ENCODE measurements around the gene ACTR3C.
"Not testable (repeated sequence)": the region's sequence is repeated elsewhere in the genome, so short reads cannot be mapped to it uniquely, and the experiment has no call there.

Gene ACTR3C

GRCh38 chr7:150278383-150278782 lies 45.0 kb downstream of the ACTR3C start:
- not testable (repeated sequence) for DNase-seq

GRCh38 chr7:150276132-150276695 lies 47.1 kb downstream of the ACTR3C start:
- DNase-seq, result peak; percentile 63

- DNase-seq, result not testable (repeated sequence)
These were observed 51.4 kb downstream of the ACTR3C start for GRCh38 chr7:150271898-150272297.

DNA sequence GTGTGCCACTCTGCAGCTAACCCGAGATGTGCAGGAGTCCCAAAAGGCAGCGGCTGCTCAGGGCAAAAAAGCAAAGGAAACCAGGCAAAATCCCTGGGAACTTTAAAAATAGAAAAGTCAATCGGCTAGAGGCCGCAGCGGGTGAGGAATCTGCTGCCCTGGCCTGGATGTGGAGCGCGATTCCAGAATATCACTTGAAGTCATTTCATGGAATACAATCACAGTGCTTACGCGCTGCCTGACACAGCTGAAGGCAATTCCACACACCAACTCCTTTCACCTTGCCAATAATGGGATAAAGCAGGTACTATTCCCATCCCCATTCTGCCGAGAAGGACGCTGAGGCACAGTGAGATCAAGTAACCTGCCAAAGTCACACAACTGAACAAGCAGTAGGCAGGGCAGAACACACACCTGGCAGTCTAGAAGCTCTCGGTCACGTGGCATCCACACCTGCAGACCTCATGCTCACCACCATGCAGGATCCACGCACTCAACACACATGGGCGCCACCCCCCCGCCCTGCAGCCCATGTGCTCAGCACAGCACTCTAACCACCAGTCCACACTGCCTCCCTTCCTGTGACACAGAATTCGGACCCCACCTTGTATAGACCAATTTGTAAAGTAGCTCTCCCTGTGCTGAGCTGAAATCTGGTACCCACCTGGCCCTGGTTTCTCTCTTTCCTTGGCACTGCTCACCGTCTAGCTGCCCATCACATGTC lies 53.1 kb downstream of the ACTR3C start:
- not testable (repeated sequence) for DNase-seq

DNA sequence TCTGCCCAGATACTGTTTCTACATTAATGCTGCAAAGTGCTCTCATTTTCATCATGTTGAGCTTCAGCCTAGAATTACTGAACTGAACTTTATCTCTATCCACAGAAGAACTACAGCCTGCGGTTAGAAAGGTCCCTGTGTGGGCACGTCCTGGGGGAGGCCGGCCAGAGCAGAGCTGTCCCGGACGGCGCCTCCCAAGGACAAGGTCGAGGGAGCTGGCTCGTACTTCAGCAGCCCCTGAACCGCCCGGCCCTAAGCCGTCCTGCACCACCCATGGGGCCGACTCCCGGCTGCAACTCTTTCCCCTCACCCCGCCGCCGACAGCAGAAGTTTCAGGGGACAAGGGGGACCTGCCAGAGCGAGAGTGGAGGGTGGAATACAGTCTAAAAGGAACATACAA lies 54.5 kb downstream of the ACTR3C start:
- not testable (repeated sequence) for DNase-seq

- not testable (repeated sequence) for DNase-seq
These were observed 55.1 kb downstream of the ACTR3C start for GRCh38 chr7:150268287-150268686.

GRCh38 chr7:150266953-150267665 lies 56.2 kb downstream of the ACTR3C start:
- DNase-seq, result not testable (repeated sequence)

DNA sequence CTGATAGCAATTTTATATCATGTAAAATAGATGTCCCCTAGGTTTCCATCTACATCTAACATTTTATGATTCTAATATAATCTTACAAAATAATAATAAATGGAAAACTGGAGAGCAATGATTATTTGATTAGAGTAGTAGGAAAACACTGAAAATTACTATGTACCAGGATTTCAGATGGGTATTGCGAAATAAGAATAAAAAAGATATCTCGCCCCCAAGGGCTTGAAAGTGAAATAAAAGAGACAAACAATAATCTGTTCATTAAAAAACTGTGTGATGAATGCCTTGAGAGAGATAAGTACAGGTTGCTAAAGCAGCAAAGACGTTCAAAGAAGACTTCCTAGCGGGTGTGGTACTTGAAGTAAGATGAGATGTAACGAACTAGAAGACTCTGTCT lies 60.7 kb downstream of the ACTR3C start:
- not testable (repeated sequence) for DNase-seq

GRCh38 chr7:150247745-150248144 lies 75.6 kb downstream of the ACTR3C start:
- DNase-seq, result not testable (repeated sequence)

- not testable (repeated sequence) for DNase-seq
These were observed 78.1 kb downstream of the ACTR3C start for GRCh38 chr7:150245208-150245607.

DNA sequence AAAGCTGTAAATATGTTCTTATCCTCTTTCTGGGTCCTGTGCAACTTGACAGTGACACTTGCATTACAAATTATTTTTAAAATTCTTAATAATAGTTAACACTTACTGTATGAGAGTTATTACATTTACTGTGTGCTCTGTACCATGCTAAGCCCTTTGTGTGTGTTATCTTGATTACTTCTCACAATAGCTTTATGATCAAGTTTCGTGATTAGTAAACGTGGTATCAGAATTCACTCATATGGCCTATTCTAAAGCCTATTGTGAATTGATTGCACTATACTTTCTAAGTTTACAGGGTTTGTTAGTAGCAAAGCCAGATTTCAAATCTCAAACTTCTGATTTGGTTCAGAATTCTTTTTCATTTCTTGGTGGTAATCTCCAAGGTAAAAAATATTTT lies 80.4 kb downstream of the ACTR3C start:
- DNase-seq, result not testable (repeated sequence)

GRCh38 chr7:150225444-150225843 lies 97.9 kb downstream of the ACTR3C start:
- DNase-seq, result not testable (repeated sequence)

GRCh38 chr7:150222083-150222972 lies 101.0 kb downstream of the ACTR3C start:
- DNase-seq, result peak; percentile 51

DNA sequence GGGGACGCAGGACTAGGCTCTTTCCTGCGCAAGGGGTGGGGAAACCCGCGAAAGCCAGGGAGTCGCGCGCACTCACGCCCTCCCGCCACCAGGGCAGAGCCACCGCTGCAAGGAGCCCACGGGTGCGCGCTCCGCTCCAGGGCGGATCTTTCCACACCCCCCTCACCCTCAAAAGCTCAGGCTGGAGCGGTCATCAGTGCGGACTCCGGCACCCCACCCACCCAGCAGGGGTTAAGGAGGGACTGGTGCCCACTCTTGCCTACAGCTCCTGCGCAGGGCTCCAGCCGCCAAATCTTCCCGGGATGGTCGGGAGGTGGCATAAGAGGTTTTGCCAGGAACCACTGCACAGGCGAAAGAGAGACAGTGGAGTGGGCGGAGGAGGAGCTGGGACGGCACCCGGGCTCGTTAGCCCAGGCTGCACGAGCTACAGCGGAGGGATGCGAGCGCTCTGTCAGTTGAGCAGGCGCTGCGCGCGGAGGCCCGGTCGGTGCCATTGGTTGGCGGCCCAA lies 102.6 kb downstream of the ACTR3C start:
- DNase-seq, result not testable (repeated sequence)

- not testable (repeated sequence) for DNase-seq
These were observed 103.2 kb downstream of the ACTR3C start for GRCh38 chr7:150219941-150220658.

- not testable (repeated sequence) for DNase-seq
These were observed 116.5 kb downstream of the ACTR3C start for GRCh38 chr7:150206848-150207247.

- not testable (repeated sequence) for DNase-seq
These were observed 117.5 kb downstream of the ACTR3C start for GRCh38 chr7:150205866-150206265.

DNA sequence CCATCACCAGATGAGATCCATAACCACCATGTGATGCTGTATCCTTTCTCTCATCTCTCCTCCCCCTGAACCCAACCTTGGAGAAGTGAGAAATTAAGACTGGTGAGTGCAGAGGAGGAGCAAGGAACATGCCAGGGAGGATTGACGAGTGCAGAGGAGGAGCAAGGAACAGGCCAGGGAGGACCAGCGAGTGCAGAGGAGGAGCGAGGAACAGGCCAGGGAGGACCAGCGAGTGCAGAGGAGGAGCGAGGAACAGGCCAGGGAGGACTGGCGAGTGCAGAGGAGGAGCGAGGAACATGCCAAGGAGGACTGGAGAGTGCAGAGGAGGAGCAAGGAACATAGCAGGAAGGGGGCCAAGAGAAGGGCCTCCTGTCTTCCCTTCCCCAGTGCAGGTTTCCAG lies 118.8 kb downstream of the ACTR3C start:
- not testable (repeated sequence) for DNase-seq

DNA sequence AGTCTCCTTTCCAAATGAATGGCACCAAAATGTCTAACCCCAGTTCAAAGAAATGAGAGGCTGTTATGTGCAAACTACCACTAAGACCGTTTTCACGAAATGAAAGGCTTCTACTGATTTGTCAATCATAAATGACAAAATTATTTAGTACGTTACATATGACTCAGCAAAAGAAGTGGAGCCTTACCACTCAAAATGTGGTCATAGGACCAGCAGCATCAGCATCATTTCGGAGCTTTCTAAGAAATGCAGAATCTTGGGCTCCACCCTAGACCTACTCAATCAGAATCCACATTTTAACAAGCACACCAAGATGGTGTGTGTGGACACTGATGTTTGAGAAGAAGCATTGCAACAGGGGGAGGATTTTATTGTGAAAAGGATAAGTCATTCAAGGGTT lies 120.5 kb downstream of the ACTR3C start:
- not testable (repeated sequence) for DNase-seq
